Pancreas (tissue), 10 donors: ENCODE results near the gene SLC30A3. TPM values are rescaled to one million over a fixed set of nuclear protein-coding genes. Genes with fewer than 3 reads are reported as not detected.

Experiments
- ATAC-seq, 4 donors: fragments of 200-7000 bp; cut with Tn5 transposase; one replicate each; pipeline versions ENCODE4 v1.8.0 to v1.9.1; 2020; ENCODE audit warnings: mild to moderate bottlenecking in 4 of 4, moderate library complexity in 4 of 4
- DNase-seq, 6 donors: peaks; one replicate each; pipeline ENCODE4 v3.0.0-alpha.2; 2020
- FAIRE-seq: peaks from 2 replicates; lab custom pipeline; 2012; peaks lifted over from hg19 to GRCh38; lab: Jason Lieb, UNC
- H3K27ac ChIP-seq, 4 donors: fragments of 200-600 bp; sonication (generic); 1 replicate in 3 of 4; 2 replicates in 1 of 4; pipeline versions ENCODE4 v1.5.0 to v1.8.0; 2020
- H3K27me3 ChIP-seq, 4 donors: fragments of 200-600 bp; one replicate each; pipeline ENCODE4 v1.8.0; 2021
- H3K36me3 ChIP-seq, 3 donors: fragments of 200-600 bp; sonication (generic) in 1 of 3; one replicate each; pipeline versions ENCODE4 v1.5.0 to v1.8.0; 2020 to 2021
- H3K4me1 ChIP-seq, 3 donors: fragments of 200-600 bp; one replicate each; pipeline ENCODE4 v1.8.0; 2021
- H3K4me3 ChIP-seq, 4 donors: fragments of 200-600 bp; sonication (generic) in 2 of 4; one replicate each; pipeline versions ENCODE4 v1.5.0 to v1.8.0; 2020 to 2021
- H3K9me3 ChIP-seq, 4 donors: fragments of 200-600 bp; one replicate each; pipeline ENCODE4 v1.8.0; 2021
- CTCF ChIP-seq, 4 donors: fragments of 200-600 bp; sonication (generic) in 3 of 4; IDR thresholded peaks; one replicate each; pipeline versions ENCODE4 v1.5.0 to v1.8.0; 2021; ENCODE audit warnings: antibody characterized with exemption in 4 of 4
- WGBS, 2 donors: extraction: QIAGEN DNeasy Blood & Tissue Kit; methylation state at CpG; one replicate each; pipeline ENCODE4 v1.1.7; 2013; 5-methylcytosine and 5-hydroxymethylcytosine counted together
- intact Hi-C, 3 donors: fragments of 100-400 bp; cut with DNase I; formaldehyde crosslinking; loops; one replicate each; pipeline versions ENCODE4 v1.11.1 to v1.14.2; 2022
- polyA plus RNA-seq, 2 donors: library from polyadenylated mRNA; stranded (reverse); fragments of 200-250 nt; gene quantifications; one replicate each; pipeline ENCODE4 v1.2.3, GENCODE V29; 2013
- total RNA-seq, 6 donors: library from RNA; stranded (reverse); fragmentation: NEBNext Ultra II Directional in 4 of 6; extraction: Animal tissue kit (Norgen Biotek cat#: 25700) in 4 of 6; gene quantifications; one replicate each; pipeline versions ENCODE4 v1.2.1 to v1.2.4, GENCODE V29; 2021 to 2023
- donor health status: healthy with polysubstance abuse.
- donor health status: DM: no; HTN: no; CAD: no; lungs with moderate emphysema.
- donor health status: DM: no; HTN: no; CAD: no.
- donor health status: control.
- donor health status: control.
- donor health status: Bipolar disorder and iron deficiency.
- donor health status: DM: yes; HTN: yes; CAD: no.
- donor health status: DM: no; HTN: no; CAD: no.
- donor health status: DM: no; HTN: no; CAD: no.
- donor health status: DM: yes; HTN: yes; CAD: no.

The SLC30A3 gene
- total and polyA plus RNA-seq, 8 donors = 0.12 to 0.15 TPM; not detected in 6

DNA sequence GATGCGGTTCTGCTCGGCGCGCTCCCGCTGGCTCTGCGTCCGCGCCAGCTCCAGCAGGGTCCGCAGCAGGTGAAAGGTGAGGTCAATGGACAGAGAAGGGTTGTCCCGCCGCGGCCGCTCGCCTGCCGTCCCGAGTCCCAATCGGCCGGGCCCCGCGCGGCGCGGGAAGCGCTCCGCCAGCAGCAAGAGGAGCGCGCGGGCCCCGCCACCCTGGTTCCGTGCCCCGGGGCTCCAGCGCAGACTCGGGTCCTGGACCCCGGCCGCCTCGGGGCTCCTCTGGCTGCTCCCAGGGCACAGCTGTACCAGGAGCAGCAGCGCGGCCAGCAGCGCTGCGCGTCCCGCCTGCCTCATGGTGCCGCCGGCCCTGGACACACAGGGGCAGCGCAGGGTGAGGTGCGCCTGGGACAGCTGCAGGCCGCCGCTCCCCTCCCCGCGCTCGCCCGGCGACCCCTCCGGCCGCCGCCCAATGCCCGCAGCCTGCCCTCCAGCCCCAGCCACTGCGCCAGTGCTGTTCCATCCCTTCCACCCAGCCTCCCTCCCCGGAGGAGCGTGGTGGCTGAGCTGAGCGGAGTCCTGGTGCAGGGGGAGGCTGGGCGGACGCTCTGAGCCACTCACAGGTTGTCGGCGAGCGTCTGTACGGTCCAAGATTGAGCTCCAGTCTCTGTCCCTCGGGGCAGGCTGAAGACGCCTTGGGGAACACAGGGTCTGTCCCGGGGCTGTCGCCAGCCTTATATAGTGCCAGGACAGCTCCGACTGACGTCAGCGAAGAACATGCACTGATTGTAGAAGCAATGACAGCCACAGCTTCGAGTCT, 44.9 kb upstream of the SLC30A3 start:
- peaks cover 0 to 12% (median 3%) of the 10 kb centered on the region in 4 donors for H3K27me3 ChIP-seq
- no peaks in the 10 kb centered on the region for H3K9me3 ChIP-seq
- FAIRE-seq = no peak
- intact Hi-C loops = no loop called here
- H3K4me1 ChIP-seq = peaks cover 0 to 11% (median 8%) of the 10 kb centered on the region in 3 donors
- no peaks in the 10 kb centered on the region for H3K36me3 ChIP-seq
- 6 to 9% methylated on average over 58 to 75 of the region's 75 CpGs for WGBS, 2 donors
- H3K27ac ChIP-seq = no peak overlapping the region
- no peak overlapping the region for H3K4me3 ChIP-seq
- peak in 1 of 4 donors; percentile 19 for ATAC-seq
- peak in 2 of 6 donors; percentile 58 to 67 for DNase-seq
- TF ChIP-seq CTCF (IDR thresholded peaks at IDR 0.05) = no peak

DNA sequence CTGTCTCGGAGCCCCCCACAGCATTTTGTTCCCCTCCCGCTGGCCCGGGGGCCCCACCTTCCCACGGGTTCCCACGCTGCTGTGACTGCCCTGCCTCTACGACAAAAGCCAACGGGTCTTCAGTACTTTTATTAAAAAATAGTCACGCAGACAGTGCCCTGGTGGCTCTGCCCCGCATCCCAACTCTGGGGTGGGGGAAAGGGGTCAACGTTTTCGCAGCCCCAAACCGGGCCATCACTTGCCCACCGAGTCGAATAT, 44.4 kb upstream of the SLC30A3 start:
- FAIRE-seq (no peak), ATAC-seq (no peak), DNase-seq (no peak)
- peaks cover 0 to 11% (median 8%) of the 10 kb centered on the region in 3 donors for H3K4me1 ChIP-seq
- intact Hi-C loops = no loop called here
- no peak overlapping the region for H3K27ac ChIP-seq
- no peaks in the 10 kb centered on the region for H3K9me3 ChIP-seq
- H3K36me3 ChIP-seq = no peaks in the 10 kb centered on the region
- 8 to 9% methylated on average over 11 to 14 of the region's 14 CpGs for WGBS, 2 donors
- no peak overlapping the region for H3K4me3 ChIP-seq
- TF ChIP-seq CTCF (IDR thresholded peaks at IDR 0.05) = no peak
- H3K27me3 ChIP-seq = peaks cover 0 to 12% (median 3%) of the 10 kb centered on the region in 4 donors

DNA sequence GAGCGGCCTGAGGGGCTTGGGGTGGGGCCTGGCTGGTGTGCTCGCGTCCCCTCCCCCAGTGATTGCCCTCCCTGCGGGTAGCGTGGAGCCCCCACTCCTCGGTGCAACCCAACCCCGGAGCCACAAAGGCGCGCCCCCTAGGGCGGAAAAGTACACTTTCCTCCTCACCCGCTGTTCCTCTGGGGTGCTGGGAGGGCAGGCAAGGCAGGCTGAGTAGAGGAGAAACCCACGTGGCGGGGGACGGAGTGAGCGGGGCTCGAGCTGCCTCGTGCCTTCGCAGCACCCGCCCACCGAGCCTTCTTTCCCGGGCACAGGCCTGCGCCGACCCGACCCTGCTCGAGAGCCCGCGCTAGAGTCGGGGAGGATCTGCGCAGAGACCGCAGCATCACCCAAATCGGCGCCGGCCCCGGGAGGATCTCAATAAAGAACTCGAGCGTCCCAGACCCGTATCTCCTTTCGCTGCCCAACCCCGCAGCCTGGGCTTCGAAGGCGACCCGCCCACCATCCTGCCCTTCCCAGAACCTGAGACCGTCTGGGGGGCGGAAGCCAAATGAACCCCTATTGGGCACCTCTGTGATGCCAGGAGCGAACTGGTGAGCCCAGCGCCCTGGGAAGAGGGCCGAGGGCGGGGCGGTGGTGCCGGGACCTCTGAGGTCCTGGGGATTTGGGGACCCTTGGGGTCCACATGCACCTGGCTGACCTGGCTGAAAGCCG, 43.9 kb upstream of the SLC30A3 start:
- TF ChIP-seq CTCF (IDR thresholded peaks at IDR 0.05) = no peak
- FAIRE-seq = no peak
- Histone ChIP-seq H3K36me3 (no peaks in the 10 kb centered on the region), H3K27me3 (peaks cover 0 to 12% (median 3%) of the 10 kb centered on the region in 4 donors), H3K4me1 (peaks cover 0 to 11% (median 8%) of the 10 kb centered on the region in 3 donors), H3K4me3 (no peak overlapping the region), H3K9me3 (no peaks in the 10 kb centered on the region), H3K27ac (no peak overlapping the region)
- DNase-seq = peak in 2 of 6 donors; percentile 61 to 80
- WGBS, 2 donors = 6 to 7% methylated on average over 42 to 51 of the region's 51 CpGs
- peak in 3 of 4 donors; percentile 2 to 9 (median 8) for ATAC-seq
- intact Hi-C loops = no loop called here

- DNase-seq = peak in 4 of 6 donors; percentile 21 to 61 (median 43)
- peak in 3 of 4 donors; percentile 3 to 5 (median 4) for ATAC-seq
- H3K4me3 ChIP-seq = no peak overlapping the region
- no peak for FAIRE-seq
- peaks cover 0 to 12% (median 3%) of the 10 kb centered on the region in 4 donors for H3K27me3 ChIP-seq
- peaks cover 0 to 11% (median 8%) of the 10 kb centered on the region in 3 donors for H3K4me1 ChIP-seq
- intact Hi-C loops = no loop called here
- no peaks in the 10 kb centered on the region for H3K9me3 ChIP-seq
- no peaks in the 10 kb centered on the region for H3K36me3 ChIP-seq
- H3K27ac ChIP-seq = no peak overlapping the region
- no peak for TF ChIP-seq CTCF (IDR thresholded peaks at IDR 0.05)
- 21 to 22% methylated on average over 23 to 26 of the region's 26 CpGs for WGBS, 2 donors
These were observed 43.3 kb upstream of the SLC30A3 start for GRCh38 chr2:27306136-27306535.
